DND-41 (cell line): Measurements from ENCODE around the gene STK24.

Source experiments
- ATAC-seq: fragments of 200-7000 bp; cut with Tn5 transposase; 3 replicates; pipeline ENCODE4 v1.9.1; 2021; ENCODE audit warnings: low read depth; ENCODE audit not compliant: insufficient read depth
- DNase-seq: peaks from one replicate; pipeline ENCODE4 v3.0.0-alpha.2; 2020
- H2AFZ ChIP-seq: 2 replicates; pipeline ENCODE4 v1.6.0; 2012; ENCODE audit warnings: low read depth, low read length
- H3K27ac ChIP-seq: 2 replicates; pipeline ENCODE4 v1.5.1; 2012; ENCODE audit warnings: low read length, inconsistent platforms
- H3K27me3 ChIP-seq: fragments of 200-600 bp; sonication (generic); 2 replicates; pipeline ENCODE4 v1.6.0; 2012; ENCODE audit warnings: low read length, mild to moderate bottlenecking, inconsistent platforms; ENCODE audit not compliant: insufficient read depth, poor library complexity
- H3K36me3 ChIP-seq: 2 replicates; pipeline ENCODE4 v1.5.1; 2012; ENCODE audit warnings: low read length, inconsistent platforms; ENCODE audit not compliant: insufficient read depth
- H3K4me1 ChIP-seq: 2 replicates; pipeline ENCODE4 v1.5.1; 2012; ENCODE audit warnings: mild to moderate bottlenecking, low read length; ENCODE audit not compliant: insufficient read depth
- H3K4me2 ChIP-seq: 2 replicates; pipeline ENCODE4 v1.6.0; 2012; ENCODE audit warnings: mild to moderate bottlenecking, moderate library complexity, low read length, inconsistent platforms; ENCODE audit not compliant: insufficient read depth
- H3K4me3 ChIP-seq, 2 experiments: fragments of 200-600 bp in 1 of 2; shearing (Covaris generic) in 1 of 2; 2 replicates each; pipeline ENCODE4 v1.5.1; 2012 to 2016; ENCODE audit warnings: inconsistent platforms in 2 of 2, low read length in 2 of 2, mild to moderate bottlenecking in 2 of 2, low read depth in 1 of 2, moderate library complexity in 1 of 2
- H3K79me2 ChIP-seq: 2 replicates; pipeline ENCODE4 v1.6.0; 2012; ENCODE audit warnings: low read length, inconsistent platforms; ENCODE audit not compliant: insufficient read depth
- H3K9ac ChIP-seq: 2 replicates; pipeline ENCODE4 v1.6.0; 2012; ENCODE audit warnings: low read depth, mild to moderate bottlenecking, inconsistent platforms, low read length, moderate library complexity
- H3K9me3 ChIP-seq: 2 replicates; pipeline ENCODE4 v1.5.1; 2012; ENCODE audit warnings: low read length, moderate library complexity, mild to moderate bottlenecking, inconsistent platforms; ENCODE audit not compliant: insufficient read depth, severe bottlenecking
- H4K20me1 ChIP-seq: 2 replicates; pipeline ENCODE4 v1.6.0; 2012; ENCODE audit warnings: low read length; ENCODE audit not compliant: insufficient read depth
- EZH2 ChIP-seq: IDR thresholded peaks from 3 replicates; pipeline ENCODE4 v1.6.1; 2012; ENCODE audit warnings: borderline replicate concordance, low read depth, mild to moderate bottlenecking, moderate library complexity, low read length, inconsistent platforms; ENCODE audit not compliant: severe bottlenecking
- TF ChIP-seq, protein P1 (sequence below): IDR thresholded peaks from 2 replicates; pipeline ENCODE4 v1.5.1; 2012; ENCODE audit warnings: borderline replicate concordance, low read length, moderate library complexity, mild to moderate bottlenecking; ENCODE audit not compliant: poor library complexity, severe bottlenecking; ENCODE audit errors: extremely low read depth

The STK24 gene

DNA sequence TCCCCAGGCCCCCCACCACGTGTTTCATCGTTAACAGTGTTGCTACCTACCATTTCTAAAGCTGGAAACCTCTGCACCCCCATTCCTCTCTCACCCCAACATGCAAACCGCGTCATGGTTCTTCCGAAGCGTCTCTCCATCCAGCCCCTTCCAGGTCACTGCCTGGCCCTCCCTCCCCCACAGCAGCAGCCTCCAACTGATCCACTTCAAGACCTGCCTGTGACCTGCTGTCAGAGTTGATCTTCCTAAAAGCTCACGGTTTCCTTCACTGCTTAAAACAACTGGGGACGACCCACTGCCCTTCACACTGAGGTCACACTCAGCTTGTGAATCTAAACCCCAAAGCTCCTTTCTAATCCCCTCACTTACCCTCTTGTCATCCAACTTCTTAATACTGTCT, 47.7 kb downstream of the STK24 start:
- Histone ChIP-seq H3K4me1 (no peaks in the 10 kb centered on the region), H2AFZ (no peak overlapping the region), H3K79me2 (peaks cover 100% of the 10 kb centered on the region)

DNA sequence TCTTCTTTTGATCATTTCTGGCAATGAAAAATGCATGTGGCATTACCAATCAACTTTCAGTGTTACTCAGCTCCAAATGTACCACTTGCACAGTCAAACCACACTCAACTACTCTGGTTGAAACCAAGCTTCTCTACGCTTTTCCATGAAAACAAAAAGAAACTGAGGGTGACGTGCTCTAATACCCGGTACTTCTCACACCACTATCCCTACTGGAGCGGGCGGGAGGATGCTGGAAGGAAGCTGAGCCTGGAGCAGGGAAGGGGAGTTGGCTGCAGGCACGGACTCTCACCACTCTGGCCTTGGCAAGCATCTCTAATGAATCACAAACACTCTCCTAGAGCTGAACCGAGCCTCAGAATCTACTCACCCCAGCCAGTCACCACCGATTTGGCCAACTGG, 48.2 kb downstream of the STK24 start:
- Histone ChIP-seq H3K4me2 (no peak overlapping the region), H3K27me3 (no peaks in the 10 kb centered on the region), H3K36me3 (no peaks in the 10 kb centered on the region), H4K20me1 (peaks cover 92% of the 10 kb centered on the region), H3K9ac (no peak overlapping the region), H3K9me3 (no peaks in the 10 kb centered on the region), H3K79me2 (peaks cover 100% of the 10 kb centered on the region), H3K27ac (no peak overlapping the region), H3K4me1 (no peaks in the 10 kb centered on the region), H3K4me3 (no peak overlapping the region), H2AFZ (no peak overlapping the region)
- ATAC-seq (no peak), DNase-seq (no peak)
- TF ChIP-seq EZH2, result no peak

More for the DNA sequence above, 47.7 kb downstream of the STK24 start:
- no peaks in the 10 kb centered on the region for H3K9me3 ChIP-seq
- no peak overlapping the region for H3K27ac ChIP-seq
- TF ChIP-seq, protein P1, sequence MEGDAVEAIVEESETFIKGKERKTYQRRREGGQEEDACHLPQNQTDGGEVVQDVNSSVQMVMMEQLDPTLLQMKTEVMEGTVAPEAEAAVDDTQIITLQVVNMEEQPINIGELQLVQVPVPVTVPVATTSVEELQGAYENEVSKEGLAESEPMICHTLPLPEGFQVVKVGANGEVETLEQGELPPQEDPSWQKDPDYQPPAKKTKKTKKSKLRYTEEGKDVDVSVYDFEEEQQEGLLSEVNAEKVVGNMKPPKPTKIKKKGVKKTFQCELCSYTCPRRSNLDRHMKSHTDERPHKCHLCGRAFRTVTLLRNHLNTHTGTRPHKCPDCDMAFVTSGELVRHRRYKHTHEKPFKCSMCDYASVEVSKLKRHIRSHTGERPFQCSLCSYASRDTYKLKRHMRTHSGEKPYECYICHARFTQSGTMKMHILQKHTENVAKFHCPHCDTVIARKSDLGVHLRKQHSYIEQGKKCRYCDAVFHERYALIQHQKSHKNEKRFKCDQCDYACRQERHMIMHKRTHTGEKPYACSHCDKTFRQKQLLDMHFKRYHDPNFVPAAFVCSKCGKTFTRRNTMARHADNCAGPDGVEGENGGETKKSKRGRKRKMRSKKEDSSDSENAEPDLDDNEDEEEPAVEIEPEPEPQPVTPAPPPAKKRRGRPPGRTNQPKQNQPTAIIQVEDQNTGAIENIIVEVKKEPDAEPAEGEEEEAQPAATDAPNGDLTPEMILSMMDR, result no peak
- no peak for TF ChIP-seq EZH2
- no peaks in the 10 kb centered on the region for H3K36me3 ChIP-seq
- H3K4me2 ChIP-seq, result no peak overlapping the region
- no peak overlapping the region for H3K4me3 ChIP-seq
- no peak for ATAC-seq
- H4K20me1 ChIP-seq, result peaks cover 92% of the 10 kb centered on the region
- no peak overlapping the region for H3K9ac ChIP-seq
- H3K27me3 ChIP-seq, result no peaks in the 10 kb centered on the region
- no peak for DNase-seq

DNA sequence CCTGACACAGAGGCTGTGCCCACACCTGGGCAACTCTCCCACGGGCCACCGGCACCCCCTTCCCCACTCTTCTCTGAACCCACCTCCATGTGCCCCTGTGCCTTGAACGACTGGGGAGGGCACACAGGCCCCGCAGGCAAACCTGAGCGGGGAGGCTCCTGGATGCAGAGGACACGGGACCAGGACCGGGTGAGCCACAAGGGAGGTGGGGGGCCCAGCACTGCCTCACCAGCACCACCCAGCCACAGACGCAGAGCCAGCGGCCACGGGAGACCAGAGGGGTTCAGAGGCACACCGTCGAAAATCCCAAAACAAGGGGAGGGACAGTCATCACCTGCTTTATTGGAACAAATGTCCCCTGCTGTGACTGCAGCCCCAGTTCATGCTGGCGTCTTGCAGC, 49.4 kb downstream of the STK24 start:
- H3K27ac ChIP-seq, result no peak overlapping the region
- H3K4me3 ChIP-seq, result no peak overlapping the region
- DNase-seq, result no peak
- no peaks in the 10 kb centered on the region for H3K27me3 ChIP-seq
- H3K79me2 ChIP-seq, result peaks cover 100% of the 10 kb centered on the region
- H3K4me2 ChIP-seq, result no peak overlapping the region
- H3K4me1 ChIP-seq, result no peaks in the 10 kb centered on the region
- H4K20me1 ChIP-seq, result peaks cover 98% of the 10 kb centered on the region
- no peaks in the 10 kb centered on the region for H3K36me3 ChIP-seq
- ATAC-seq, result no peak
- no peaks in the 10 kb centered on the region for H3K9me3 ChIP-seq
- no peak overlapping the region for H2AFZ ChIP-seq
- TF ChIP-seq, protein P1, result no peak
- no peak for TF ChIP-seq EZH2
- no peak overlapping the region for H3K9ac ChIP-seq

DNA sequence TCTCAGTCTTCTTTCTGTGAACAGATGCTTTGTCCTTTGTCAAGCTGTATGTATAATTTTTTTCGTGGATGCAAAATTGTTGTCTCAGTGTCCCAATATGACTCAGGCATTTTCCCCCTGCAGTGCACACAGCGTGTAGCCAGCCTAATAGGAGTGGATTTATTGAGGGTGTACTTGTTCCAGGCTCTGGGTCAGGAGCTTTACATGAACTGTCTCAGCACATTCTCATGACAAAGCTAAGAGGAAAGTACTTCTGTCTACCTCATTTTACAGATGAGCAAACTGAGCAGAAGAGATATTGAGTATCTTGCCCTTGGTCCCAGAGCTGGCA, 50.8 kb downstream of the STK24 start:
- H3K79me2 ChIP-seq, result peaks cover 100% of the 10 kb centered on the region
- H3K9ac ChIP-seq, result no peak overlapping the region
- TF ChIP-seq, protein P1, result no peak
- TF ChIP-seq EZH2, result no peak
- no peaks in the 10 kb centered on the region for H3K36me3 ChIP-seq
- no peak overlapping the region for H3K27ac ChIP-seq
- ATAC-seq, result no peak
- H3K9me3 ChIP-seq, result no peaks in the 10 kb centered on the region
- H3K4me1 ChIP-seq, result no peaks in the 10 kb centered on the region
- peaks cover 98% of the 10 kb centered on the region for H4K20me1 ChIP-seq
- no peak overlapping the region for H2AFZ ChIP-seq
- H3K4me2 ChIP-seq, result no peak overlapping the region
- no peak for DNase-seq
- no peaks in the 10 kb centered on the region for H3K27me3 ChIP-seq
- no peak overlapping the region for H3K4me3 ChIP-seq
